ENCODE measurements around the gene DUSP16.

Gene DUSP16

DNA sequence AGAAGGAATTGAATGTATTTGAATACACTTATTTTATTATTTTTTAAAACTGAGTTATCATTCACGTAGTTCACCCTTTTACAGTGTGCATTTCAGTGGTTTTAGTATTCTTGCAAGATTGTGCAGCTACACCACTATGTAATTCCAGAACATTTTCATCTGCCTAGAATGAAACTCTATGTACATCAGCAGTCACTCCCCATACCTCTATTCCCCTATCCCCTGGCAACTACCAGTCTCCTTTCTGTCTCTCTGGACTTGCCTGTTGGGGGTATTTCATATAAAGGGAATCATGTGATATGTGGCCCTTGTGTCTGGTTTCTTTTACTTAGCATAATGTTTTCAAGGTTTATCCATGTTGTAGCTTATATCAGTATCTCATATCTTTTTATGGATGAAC lies 109.0 kb downstream of the DUSP16 start:
- DNase-seq, result no peak
- in situ Hi-C loops (cut with MboI; ENCODE audit: low pct_unique_long_range_greater_than_20kb, low sequenced_read_pairs), result no loop called here

DNA sequence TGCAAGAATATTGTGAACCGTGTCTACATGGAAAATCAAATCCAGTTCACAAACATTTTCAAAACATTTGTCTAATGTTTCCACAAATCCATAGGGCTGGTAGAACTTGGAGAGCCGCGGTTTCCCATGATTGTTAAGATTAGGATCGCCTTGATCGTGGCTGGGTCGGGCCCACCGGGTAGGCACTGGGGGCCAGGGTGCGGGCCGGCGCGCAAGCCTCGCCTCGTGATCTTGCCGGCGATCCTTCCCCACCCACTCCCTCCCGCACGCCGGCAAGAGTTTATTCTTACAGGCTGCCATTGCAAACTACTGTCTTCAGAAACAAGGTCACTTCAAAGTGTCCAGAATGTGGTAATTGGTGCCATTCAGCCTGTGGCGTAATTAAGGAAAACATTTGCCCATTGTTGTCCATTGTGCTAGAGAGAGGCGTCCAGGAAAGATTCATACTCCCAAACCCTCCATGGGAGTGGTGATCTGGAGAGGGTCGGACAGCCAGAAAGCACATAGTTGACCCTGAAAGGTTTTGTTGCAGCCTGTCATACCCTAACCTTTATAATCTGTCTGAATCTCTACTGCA lies 110.2 kb downstream of the DUSP16 start:
- no peak for DNase-seq
- in situ Hi-C loops (cut with MboI; ENCODE audit: low pct_unique_long_range_greater_than_20kb, low sequenced_read_pairs), result no loop called here

DNA sequence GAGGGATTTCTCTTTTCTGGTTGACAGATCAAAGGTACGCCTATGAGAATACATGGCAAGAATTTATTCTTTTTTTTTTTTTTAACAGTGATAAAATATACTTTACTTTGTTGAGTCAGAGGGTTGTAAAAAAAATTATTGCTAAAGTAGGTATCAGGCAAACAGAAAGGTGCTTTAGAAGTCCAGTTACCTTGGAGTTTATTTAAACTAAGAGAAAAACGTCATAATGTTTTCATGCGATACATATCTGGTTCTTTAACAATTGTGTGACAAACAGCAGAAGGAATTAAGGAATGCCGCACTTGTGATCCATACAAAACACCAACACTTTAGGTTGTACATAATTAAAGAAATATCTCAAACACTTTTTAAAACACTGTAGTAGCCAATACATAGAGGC lies 111.6 kb downstream of the DUSP16 start:
- in situ Hi-C loops (cut with MboI; ENCODE audit: low pct_unique_long_range_greater_than_20kb, low sequenced_read_pairs), result no loop called here
- DNase-seq, result no peak

DNA sequence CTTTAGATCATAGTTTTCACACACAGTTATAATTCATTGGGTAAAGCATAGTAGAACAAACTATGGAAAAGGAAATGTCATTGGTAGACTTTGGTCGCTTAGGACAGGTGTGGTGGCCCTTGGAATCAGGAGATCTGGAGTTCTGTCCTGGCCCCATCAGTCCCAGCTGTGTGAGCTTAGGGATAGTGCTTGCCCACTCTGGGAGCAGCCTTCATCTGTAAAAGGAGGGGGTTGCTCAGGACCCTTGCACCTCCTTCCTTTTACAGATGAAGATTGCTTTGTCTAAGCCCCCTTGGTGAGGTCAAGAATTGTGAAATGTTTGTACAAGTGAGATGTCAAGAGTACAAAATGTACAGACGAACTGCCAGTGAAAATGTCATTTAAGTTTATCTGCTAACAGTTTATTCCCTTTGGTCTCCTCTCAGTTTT lies 112.6 kb downstream of the DUSP16 start:
- in situ Hi-C loops (cut with MboI; ENCODE audit: low pct_unique_long_range_greater_than_20kb, low sequenced_read_pairs), result no loop called here
- no peak for DNase-seq

DNA sequence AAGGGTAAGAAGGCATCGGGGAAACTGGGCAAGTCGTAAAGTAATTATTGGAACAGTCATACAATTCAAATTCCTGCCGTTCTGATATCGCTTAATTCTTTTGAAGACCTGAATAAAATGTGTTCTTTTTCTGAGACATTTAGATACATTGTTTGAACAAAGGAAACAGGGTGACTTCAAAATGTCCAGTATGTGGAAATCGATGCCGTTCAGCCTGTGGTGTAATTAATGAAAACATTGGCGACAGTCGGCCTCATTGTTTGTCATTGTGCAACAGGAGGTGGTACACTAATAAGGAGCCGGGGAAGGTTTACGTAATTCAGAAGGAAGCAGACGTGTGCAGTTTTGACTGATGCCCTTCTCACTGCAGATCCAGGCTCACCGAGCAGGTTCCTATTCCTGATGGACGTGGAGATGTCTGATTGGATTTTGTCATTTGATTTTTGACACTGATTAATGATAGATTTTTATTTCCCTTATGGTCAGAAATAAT lies 113.1 kb downstream of the DUSP16 start:
- no peak for DNase-seq
- in situ Hi-C loops (cut with MboI; ENCODE audit: low pct_unique_long_range_greater_than_20kb, low sequenced_read_pairs), result no loop called here

DNA sequence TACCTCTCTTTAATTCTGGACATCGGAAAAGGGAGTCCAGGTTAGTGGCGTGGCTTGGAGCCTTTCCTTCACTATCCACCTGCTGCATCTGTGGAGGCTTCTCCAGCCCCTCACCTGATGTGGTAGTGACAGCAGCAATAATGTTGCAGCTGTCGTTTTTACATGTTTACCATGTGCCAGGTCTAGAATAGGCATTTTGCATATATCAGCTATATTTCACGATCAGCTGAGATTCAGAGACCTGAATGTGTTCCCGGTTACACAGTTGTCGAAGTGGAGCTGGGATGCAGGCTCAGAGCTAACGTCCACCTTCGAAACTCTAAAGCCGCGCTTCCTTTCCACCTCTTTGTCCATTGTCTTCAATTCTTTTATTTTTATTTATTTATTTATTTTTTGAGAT lies 114.8 kb downstream of the DUSP16 start:
- DNase-seq, result no peak
- in situ Hi-C loops (cut with MboI; ENCODE audit: low pct_unique_long_range_greater_than_20kb, low sequenced_read_pairs), result no loop called here

DNA sequence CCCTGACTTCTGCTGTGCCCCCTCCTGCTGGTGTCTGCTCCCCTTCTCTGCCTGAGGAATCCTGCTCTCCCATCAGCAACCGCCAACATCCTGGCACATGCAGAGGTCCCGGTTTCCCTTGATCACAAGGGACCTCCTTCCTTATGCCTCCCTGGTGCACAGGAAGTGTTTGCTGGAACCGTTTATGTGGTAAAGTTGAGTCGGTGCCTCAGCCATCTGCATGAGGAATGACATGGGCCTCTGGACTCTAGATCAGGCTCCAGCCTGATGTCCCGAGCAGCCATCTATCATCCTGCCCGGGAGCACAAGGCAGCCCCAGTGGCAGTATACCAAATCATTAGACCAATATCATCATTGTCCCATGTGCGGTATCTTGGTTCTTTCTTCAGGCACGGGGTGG lies 115.4 kb downstream of the DUSP16 start:
- in situ Hi-C loops (cut with MboI; ENCODE audit: low pct_unique_long_range_greater_than_20kb, low sequenced_read_pairs), result no loop called here
- no peak for DNase-seq

DNA sequence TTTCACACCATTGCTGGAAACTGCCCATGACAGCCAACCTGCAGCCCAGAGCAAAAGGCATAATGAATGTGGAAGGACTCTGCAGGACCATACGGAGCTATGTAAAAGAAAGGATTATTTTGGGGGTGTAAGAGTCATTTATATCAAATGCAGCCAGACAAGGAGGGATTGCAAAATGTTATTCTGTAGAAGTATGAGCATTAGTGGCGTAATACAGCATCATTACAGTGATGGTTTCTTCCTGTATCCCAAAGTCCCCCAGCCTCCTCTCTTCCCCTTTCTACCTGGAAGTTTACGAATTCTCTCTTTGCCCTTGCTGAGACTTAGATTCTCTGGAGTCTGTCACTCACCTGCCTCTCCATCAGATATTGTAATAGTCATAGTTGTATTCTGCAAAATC lies 115.9 kb downstream of the DUSP16 start:
- in situ Hi-C loops (cut with MboI; ENCODE audit: low pct_unique_long_range_greater_than_20kb, low sequenced_read_pairs), result no loop called here
- no peak for DNase-seq

DNA sequence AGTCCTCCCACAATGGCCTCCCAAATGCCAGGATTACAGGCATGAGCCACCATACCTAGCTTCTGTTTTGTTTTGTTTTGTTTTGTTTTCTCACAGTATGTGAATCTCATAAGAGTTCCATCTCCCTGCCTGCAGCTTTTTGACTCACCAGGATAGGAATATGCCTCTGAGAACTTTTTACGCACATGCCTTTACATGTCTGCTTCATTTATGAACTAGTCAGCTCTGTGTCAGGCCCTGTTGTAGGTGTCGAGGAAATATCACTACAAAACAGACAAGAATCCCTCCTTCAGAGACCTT lies 116.8 kb downstream of the DUSP16 start:
- no peak for DNase-seq
- in situ Hi-C loops (cut with MboI; ENCODE audit: low pct_unique_long_range_greater_than_20kb, low sequenced_read_pairs), result no loop called here

DNA sequence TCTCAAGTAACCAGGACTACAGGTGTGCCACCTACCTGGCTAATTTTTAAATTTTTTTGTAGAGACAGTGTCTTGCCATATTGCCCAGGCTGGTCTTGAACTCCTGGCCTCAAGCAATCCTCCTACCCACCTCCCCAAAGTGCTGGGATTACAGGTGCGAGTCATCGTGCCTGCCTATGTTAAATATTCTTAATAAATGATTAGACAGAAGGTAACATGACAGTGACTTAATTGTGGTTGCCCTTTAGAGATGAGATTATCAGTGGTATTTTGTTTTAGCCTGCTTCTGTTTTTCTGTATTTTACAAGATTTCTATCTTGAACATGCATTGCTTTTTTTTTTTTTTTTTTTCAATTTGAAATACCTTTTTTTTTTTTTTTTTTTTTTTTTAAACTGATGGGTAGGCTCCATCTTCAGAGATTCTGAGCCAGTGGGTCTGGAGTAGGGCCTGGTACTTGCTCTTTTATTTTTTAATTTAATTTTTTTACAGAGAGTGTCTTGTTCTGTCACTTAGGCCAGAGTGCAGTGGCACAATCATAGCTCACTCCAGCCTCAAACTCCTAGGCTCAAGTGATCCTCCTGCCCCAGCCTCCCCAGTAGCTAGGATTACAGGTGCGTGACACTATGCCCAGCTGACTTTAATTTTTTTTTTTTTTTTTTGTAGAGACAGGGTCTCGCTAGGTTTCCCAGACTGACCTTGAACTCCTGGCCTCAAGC lies 117.3 kb downstream of the DUSP16 start:
- in situ Hi-C loops (cut with MboI; ENCODE audit: low pct_unique_long_range_greater_than_20kb, low sequenced_read_pairs), result no loop called here
- DNase-seq, result no peak

DNA sequence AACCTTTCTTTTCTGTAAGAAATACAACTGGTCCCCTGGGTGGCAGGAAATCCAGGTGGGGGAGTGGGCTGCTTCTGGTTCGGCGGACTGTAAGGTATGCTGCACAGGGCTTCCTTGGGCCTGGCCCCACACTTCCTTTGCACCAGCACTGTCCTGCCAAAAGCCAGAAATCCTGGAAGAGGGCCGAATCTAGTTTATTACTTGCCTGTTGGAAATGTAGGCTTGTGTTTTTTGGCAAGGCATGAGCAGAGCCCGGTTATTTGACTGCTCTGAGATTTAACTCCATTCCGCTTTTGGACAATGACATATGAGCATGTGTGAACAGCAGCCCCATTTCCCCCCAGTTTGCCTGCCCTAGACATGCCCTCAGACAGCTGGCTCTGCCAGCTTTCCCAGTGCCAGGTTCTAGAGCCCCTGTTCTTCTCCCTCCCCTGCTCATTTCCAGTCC lies 119.2 kb downstream of the DUSP16 start:
- DNase-seq, result no peak
- in situ Hi-C loops (cut with MboI; ENCODE audit: low pct_unique_long_range_greater_than_20kb, low sequenced_read_pairs), result no loop called here

DNA sequence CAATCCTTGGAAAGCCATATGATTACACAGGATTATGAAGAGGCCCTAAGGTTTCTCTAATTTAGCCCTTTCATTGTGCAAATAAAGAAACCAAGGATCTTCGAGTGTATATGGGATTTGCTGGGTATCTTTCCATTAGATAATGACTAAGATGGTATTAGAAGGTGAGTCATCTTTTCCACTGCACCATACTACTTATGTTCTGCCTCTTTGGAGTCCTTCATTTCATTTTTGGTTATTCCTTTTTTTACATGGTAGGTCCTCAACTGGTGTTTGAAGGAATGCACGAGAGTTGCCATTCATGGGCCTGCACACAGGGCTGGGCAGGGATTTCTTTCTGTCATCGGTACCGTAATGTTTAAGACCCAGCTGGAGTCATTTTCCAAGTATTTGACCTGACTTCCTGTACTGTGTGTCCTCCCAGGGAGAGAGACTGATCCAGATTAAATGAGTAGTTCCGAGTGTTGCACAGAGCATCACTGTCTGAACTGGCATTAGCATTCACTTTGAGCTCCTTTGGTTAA lies 120.1 kb downstream of the DUSP16 start:
- no peak for DNase-seq
- in situ Hi-C loops (cut with MboI; ENCODE audit: low pct_unique_long_range_greater_than_20kb, low sequenced_read_pairs), result no loop called here

DNA sequence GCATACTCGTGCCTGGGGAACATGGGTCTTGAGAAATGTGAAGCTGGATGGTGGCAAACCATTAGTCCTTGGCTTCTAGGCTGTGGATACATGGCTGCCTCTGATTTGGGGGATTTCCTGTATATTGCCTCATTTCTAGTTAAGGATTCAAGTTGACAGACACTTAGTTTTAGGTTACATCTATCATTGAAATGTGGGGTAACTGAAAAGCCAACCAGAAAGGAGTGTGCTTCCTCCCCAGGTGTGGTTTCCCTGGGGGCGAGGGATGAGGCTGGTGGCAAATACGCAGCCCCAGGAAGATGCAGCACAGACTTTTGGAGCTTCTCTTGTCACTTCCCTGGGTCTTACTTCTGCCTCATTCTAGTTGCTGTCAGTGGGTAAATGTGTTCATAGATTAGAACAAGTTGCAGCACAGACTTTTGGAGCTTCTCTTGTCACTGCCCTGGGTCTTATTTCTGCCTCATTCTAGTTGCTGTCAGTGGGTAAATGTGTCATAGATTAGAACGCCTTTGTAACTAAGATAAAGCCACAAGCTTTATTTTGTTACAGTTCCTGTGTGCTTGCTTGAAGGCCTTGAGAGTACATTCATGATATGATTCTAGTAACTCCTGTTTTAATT lies 120.7 kb downstream of the DUSP16 start:
- in situ Hi-C loops (cut with MboI; ENCODE audit: low pct_unique_long_range_greater_than_20kb, low sequenced_read_pairs), result no loop called here

DNA sequence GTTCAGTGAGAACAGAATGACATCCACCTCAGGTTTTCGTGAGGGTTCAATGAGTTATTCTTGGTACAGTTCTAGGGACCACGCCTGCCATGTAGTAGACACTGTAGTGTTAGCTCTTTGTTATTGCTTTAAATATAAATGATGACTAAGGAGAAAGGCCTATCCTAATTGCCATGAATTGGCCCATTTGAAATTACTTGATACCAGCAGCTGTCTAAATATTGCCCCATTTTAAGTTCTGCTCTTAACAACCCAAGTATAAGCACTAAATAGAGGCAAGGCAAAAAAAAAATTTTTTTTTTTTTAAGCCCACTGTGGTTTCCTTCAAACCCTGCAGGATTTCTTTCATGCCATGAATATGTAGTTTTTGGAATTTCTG lies 121.2 kb downstream of the DUSP16 start:
- in situ Hi-C loops (cut with MboI; ENCODE audit: low pct_unique_long_range_greater_than_20kb, low sequenced_read_pairs), result no loop called here
- DNase-seq, result no peak

More for the DNA sequence above, 120.7 kb downstream of the DUSP16 start:
- DNase-seq, result peak; percentile 10

DNA sequence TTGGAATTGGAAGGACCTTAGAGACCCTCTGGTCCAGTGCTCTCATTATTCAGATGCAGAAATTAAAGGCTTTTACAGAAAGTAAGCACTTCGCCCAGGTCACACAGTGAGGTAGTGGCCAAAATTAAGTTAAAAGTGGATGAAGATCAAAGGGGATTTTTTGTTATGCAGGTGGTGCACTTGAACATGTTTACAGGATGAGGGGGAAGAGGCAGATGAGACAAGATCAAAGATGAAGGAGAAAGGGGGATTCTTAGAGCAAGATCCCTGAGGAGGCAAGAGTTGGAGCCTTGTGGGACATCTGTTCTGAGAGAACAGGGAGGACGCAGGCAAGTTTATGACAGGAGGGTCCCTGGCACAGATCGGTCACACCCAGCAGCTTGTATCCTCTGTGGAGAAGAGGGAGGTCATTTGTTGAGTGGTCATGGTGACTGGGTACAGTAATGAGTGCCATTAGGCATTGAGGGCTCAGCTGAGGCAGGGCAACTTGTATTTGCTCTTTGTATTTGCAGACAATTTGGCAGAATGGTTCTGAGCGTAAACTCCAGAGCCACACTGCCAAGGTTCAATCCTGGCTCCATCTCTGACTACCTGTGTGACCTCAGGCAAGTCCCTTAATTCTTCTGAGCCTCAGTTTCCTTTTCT lies 121.8 kb downstream of the DUSP16 start:
- in situ Hi-C loops (cut with MboI; ENCODE audit: low pct_unique_long_range_greater_than_20kb, low sequenced_read_pairs), result no loop called here
- no peak for DNase-seq

DNA sequence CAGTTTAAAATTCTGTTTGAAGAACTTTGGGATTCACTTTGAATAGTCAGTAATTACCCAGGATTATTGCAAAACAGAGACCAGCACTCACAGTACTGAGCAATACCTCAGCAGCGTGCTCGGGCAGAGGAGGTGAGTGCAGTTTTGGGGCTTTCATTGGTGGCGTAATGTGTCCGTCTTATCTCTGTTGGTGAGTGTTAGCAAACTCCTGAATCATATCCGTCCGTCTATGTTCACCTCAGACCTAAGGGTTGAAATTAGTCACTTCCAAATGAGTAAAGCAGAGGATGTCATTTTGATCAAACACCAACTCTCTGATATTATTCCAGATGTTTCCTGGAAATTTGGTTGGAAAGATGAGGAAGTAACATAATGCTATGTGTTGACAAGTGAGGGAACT lies 123.0 kb downstream of the DUSP16 start:
- in situ Hi-C loops (cut with MboI; ENCODE audit: low pct_unique_long_range_greater_than_20kb, low sequenced_read_pairs), result no loop called here
- no peak for DNase-seq

DNA sequence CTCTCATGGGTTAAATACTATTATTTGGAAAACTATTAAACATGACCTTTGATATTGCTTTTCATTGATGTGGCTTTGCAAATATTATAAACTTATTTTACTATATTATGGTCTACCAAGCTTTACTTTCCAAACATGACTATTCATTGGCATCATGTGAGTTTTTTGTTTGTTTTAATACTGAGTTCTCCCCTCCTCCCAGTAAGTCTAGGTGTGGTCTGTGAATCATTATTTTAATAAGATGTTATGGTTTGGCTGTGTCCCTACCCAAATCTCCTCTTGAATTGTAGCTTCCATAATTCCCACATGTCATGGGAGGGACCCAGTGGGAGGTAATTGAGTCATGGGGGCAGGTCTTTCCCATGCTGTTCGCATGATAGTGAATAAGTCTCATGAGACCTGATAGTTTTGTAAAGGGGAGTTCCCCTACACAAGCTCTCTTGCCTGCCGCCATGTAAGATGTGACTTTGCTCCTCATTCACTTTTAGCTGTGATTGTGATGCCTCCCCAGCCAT lies 125.8 kb downstream of the DUSP16 start:
- in situ Hi-C loops (cut with MboI; ENCODE audit: low pct_unique_long_range_greater_than_20kb, low sequenced_read_pairs), result no loop called here
- DNase-seq, result no peak

DNA sequence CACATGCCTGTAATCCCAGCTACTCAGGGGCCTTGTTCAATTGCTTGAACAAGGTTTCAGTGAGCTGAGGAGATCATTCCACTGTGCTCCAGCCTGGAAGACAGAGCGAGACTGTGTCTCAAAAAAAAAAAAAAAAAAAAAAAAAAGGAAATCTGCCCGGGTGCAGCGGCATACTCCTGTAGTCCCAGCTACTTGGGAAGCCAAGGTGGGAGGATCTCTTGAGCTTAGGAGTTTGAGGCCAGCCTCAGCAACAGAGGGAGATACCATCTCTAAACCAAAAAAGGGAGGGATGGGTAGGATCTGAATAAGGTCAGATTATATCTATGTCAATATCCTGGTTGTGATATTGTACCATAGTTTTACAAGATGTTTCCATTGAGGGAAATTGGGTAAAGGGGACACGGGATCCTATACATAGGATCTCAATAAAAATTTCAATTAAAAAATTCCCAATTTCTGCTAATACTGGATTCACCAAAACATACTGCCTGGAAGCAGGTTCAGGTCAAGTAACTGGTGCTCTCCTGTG lies 129.4 kb downstream of the DUSP16 start:
- DNase-seq, result no peak
- in situ Hi-C loops (cut with MboI; ENCODE audit: low pct_unique_long_range_greater_than_20kb, low sequenced_read_pairs), result no loop called here

DNA sequence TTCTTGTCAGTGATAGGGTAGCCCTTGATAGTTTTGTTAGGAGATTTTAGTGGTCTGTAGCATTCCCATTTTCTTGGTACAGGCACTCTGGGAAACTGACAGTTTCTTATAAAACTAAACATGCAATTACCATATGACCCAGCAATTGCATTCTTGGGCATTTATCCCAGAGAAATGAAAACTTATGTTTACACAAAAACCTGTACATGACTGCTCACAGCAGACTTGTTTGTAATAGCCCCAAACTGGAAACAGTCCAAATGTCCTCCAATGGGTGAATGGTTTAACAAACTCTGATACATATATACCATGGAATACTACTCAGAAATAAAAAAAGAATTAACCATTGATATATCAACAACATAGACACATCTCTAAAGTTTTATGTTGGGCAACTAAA lies 130.3 kb downstream of the DUSP16 start:
- in situ Hi-C loops (cut with MboI; ENCODE audit: low pct_unique_long_range_greater_than_20kb, low sequenced_read_pairs), result no loop called here
- no peak for DNase-seq

Measured in KBM-7 (cell line).